IPS-18a (cell line): Measurements from ENCODE around the gene ACSL4.
"Not testable (repeated sequence)": the region's sequence is repeated elsewhere in the genome, so short reads cannot be mapped to it uniquely, and the experiment has no call there.

Experiments
- H3K27ac ChIP-seq: one replicate; pipeline ENCODE4 v1.5.1; 2013; ENCODE audit warnings: low read length
- H3K27me3 ChIP-seq: one replicate; pipeline ENCODE4 v1.6.1; 2013; ENCODE audit warnings: mild to moderate bottlenecking, low read length; ENCODE audit not compliant: control insufficient read depth, insufficient read depth
- H3K36me3 ChIP-seq: one replicate; pipeline ENCODE4 v1.6.1; 2013; ENCODE audit warnings: low read depth, low read length; ENCODE audit not compliant: control insufficient read depth
- H3K4me1 ChIP-seq: one replicate; pipeline ENCODE4 v1.6.1; 2013; ENCODE audit warnings: low read depth, low read length; ENCODE audit not compliant: control insufficient read depth
- H3K4me3 ChIP-seq: one replicate; pipeline ENCODE4 v1.5.1; 2013; ENCODE audit warnings: low read length
- H3K9ac ChIP-seq: one replicate; pipeline ENCODE4 v1.6.1; 2013; ENCODE audit warnings: mild to moderate bottlenecking, low read length, moderate library complexity
- H3K9me3 ChIP-seq: one replicate; pipeline ENCODE4 v1.6.1; 2013; ENCODE audit warnings: low read depth, low read length; ENCODE audit not compliant: control insufficient read depth

ACSL4 gene

DNA sequence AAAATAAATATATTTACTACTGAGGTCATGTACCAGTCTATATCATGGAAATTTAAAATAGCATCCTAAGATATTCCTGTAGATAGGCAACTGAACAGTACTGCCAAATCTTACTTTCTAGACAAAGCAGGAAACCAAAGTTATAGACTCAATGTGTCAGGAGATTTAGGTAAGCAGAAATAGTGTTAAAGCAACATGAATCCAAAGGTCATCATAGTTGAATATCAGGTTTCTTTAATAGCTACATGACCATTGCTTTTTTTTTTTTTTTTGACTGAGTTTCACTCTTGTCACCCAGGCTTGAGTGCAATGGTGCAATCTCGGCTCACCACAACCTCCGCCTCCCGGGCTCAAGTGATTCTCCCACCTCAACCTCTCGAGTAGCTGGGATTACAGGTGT, 20.2 kb upstream of the ACSL4 start:
- Histone ChIP-seq H3K9me3 (no peaks in the 10 kb centered on the region), H3K9ac (no peak overlapping the region), H3K36me3 (no peaks in the 10 kb centered on the region), H3K4me3 (no peak overlapping the region), H3K27ac (no peak overlapping the region), H3K4me1 (no peaks in the 10 kb centered on the region), H3K27me3 (no peaks in the 10 kb centered on the region)

DNA sequence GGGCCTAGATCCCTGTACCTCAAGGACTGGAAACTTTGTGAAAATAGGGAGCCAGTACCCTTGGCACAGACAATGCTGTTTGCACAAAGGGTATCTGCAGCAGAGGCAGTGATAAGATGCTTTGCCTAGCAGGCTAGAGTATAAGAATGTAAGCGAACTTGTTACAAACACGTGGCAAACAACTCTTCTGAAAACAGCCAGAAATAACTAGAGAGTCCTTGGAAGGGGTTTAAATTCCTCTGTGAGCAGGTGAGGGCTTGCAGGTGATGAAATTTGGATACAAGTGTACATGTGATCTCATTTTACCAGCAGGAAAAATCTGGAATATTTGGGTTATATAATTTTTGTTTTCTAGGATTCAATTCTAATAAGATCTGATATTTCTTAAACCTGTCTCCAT, 18.6 kb upstream of the ACSL4 start:
- Histone ChIP-seq H3K4me3 (no peak overlapping the region), H3K4me1 (no peaks in the 10 kb centered on the region), H3K9ac (no peak overlapping the region), H3K27me3 (no peaks in the 10 kb centered on the region), H3K27ac (no peak overlapping the region), H3K36me3 (no peaks in the 10 kb centered on the region), H3K9me3 (no peaks in the 10 kb centered on the region)

DNA sequence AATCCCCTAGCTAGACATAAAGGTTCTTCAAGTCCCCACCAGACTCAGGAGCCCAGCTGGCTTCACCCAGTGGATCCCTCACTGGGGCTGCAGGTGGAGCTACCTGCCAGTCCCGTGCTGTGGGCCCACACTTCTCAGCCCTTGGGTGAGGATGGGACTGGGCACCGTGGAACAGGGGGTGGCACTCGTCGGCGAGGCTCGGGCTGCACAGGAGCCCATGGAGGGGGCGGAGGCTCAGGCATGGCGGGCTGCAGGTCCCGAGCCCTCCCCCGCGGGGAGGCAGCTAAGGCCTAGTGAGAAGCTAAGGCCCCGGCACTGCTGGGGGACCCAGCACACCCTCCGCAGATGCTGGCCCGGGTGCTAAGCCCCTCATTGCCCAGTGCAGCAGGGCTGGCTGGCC, 16.1 kb upstream of the ACSL4 start:
- no peak overlapping the region for H3K4me3 ChIP-seq
- no peaks in the 10 kb centered on the region for H3K36me3 ChIP-seq
- H3K27ac ChIP-seq: no peak overlapping the region
- no peaks in the 10 kb centered on the region for H3K27me3 ChIP-seq
- no peaks in the 10 kb centered on the region for H3K9me3 ChIP-seq
- H3K4me1 ChIP-seq: no peaks in the 10 kb centered on the region
- no peak overlapping the region for H3K9ac ChIP-seq

DNA sequence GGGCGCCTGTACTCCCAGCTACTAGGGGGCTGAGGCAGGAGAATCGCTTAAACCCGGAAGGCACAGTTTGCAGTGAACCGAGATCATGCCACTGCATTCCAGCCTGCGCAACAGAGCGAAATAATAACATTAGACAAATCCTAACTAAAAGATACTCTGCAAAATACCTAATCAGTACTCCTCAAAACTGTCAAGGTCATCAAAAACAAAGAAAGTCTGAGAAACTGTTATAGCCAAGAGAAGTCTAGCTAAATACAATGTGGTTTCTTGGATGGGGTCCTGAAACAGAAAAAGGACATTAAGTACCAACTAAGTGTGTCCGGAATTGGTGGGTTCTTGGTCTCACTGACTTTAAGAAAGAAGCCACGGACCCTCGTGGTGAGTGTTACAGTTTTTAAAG, 14.6 kb upstream of the ACSL4 start:
- Histone ChIP-seq H3K27ac (no peak overlapping the region), H3K9me3 (no peaks in the 10 kb centered on the region), H3K4me3 (no peak overlapping the region), H3K36me3 (no peaks in the 10 kb centered on the region), H3K9ac (no peak overlapping the region), H3K4me1 (no peaks in the 10 kb centered on the region), H3K27me3 (no peaks in the 10 kb centered on the region)

DNA sequence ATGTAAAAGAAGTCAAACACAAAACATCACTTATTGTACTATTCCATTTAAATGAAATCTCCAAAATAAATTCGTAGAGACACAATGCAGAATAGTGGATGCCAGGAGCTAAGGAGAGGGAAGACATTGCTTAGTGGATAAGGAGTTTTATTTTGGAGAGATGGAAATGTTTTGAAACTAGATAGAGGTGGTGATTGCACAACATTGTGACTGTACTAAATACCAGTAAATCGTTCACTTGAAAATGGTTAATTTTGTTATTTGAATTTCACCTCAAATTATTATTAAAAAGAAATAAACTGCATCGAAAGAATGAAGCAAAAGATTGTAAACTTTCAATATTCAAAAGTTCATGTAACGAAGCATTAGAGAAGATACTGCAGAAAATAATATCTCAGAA, 9.7 kb upstream of the ACSL4 start:
- no peak overlapping the region for H3K27ac ChIP-seq
- H3K9me3 ChIP-seq: no peaks in the 10 kb centered on the region
- no peak overlapping the region for H3K4me3 ChIP-seq
- H3K36me3 ChIP-seq: no peaks in the 10 kb centered on the region
- H3K9ac ChIP-seq: no peak overlapping the region
- H3K4me1 ChIP-seq: no peaks in the 10 kb centered on the region
- no peaks in the 10 kb centered on the region for H3K27me3 ChIP-seq

DNA sequence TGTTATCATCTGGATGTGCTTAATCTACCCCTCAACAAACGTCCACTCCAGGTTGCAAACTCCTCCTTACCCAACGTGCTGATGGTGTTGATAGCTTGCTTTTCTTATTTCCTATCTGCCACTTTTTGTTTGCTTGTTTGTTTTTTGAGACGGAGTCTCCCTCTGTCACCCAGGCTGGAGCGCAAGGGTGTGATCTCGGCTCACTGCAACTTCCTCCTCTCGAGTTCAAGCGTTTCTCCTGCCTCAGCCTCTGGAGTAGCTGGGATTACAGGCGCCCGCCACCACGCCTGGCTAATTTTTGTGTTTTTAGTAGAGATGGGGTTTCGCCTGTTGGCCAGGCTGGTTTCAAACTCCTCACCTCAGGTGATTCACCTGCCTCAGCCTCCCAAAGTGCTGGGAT, 7.8 kb upstream of the ACSL4 start:
- H3K9me3 ChIP-seq, H3K27me3 ChIP-seq, H3K27ac ChIP-seq, H3K36me3 ChIP-seq, H3K9ac ChIP-seq, H3K4me1 ChIP-seq, H3K4me3 ChIP-seq: not testable (repeated sequence)

DNA sequence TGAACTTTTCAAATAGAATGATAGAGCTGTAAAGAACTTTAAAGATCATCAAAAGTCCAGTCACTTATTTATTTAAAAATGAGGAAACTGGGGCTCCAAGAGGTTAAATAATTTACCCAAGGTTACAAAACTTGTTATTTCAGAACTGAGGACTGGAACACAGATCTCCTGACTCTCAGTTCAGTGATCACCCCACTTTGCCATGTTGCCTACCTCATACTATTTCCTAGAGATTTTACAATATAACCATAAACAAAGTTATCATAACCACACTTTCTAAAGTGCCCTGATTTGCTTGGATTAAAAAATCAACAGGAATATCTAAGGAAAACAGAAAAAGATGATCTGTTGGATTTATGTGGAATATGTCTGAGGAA, 7.4 kb upstream of the ACSL4 start:
- Histone ChIP-seq H3K27me3 (no peaks in the 10 kb centered on the region), H3K4me1 (no peaks in the 10 kb centered on the region), H3K9me3 (no peaks in the 10 kb centered on the region), H3K9ac (no peak overlapping the region), H3K4me3 (no peak overlapping the region), H3K36me3 (no peaks in the 10 kb centered on the region), H3K27ac (no peak overlapping the region)

DNA sequence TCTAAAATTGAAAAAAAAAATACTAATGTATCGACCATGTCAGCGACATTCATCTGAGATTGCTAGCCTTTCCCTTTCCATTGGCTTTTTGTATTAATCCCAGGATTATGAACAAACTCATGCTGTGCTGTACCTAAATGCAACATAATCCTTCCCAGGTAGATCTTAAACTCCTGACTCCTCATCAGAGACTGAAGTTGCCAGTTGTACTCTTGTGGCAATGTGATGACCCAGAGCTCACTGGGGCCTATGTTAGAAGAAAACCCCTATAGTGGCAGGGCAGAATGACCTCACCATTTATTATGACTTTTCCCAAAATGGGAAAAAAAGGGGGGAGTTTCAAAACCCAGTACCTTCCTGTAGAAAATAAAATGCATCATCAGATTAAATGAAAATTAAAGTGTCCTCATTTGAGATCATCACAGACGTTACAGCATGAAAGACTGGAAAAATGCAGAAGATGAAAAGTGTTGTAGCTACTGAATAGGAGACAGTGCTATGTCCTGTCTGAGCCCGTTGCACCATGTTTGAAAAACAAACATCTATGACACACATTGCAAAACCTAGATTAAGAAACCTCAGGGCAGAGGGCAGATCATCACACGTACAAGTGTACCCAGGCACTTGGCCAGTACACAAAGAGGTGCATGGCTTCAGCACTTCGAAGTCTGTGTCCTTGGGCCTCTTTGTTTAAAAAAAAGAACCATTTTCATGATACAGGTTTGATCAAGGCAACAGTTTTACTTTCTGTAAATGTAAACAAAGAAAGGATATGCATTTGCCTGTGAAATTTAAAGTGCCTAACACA, 6.8 kb upstream of the ACSL4 start:
- Histone ChIP-seq H3K9ac (no peak overlapping the region), H3K4me1 (no peaks in the 10 kb centered on the region), H3K36me3 (no peaks in the 10 kb centered on the region), H3K27me3 (peaks cover 4% of the 10 kb centered on the region), H3K4me3 (no peak overlapping the region), H3K9me3 (no peaks in the 10 kb centered on the region), H3K27ac (no peak overlapping the region)

DNA sequence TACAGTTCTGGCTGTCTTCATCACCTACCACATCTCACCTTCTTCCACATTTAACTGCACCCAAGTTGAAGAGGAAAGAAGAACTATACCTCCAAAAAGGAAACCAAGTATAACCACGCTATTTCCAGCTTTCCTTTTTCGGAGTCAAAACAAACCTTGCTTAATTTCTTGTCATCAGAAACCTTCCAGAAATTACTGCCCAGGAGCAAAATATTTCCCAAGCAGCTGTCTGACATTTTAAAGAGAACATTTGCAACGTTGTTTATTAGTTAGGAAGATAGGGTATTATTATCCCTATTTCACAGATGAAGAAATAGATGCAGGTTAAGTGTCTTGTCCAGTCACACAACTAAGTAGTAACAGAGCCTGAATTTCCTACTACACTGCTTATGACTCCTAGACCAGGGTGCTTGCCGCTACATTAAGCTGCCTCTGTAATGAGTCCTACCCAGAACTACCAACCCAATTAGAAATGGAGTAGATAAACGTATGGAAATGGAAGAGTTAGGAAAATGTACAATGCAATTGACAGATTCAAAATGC, 2.2 kb upstream of the ACSL4 start:
- Histone ChIP-seq H3K4me1 (peaks cover 11% of the 10 kb centered on the region), H3K27me3 (peaks cover 10% of the 10 kb centered on the region), H3K9me3 (no peaks in the 10 kb centered on the region), H3K9ac (no peak overlapping the region), H3K36me3 (no peaks in the 10 kb centered on the region), H3K4me3 (no peak overlapping the region), H3K27ac (no peak overlapping the region)

DNA sequence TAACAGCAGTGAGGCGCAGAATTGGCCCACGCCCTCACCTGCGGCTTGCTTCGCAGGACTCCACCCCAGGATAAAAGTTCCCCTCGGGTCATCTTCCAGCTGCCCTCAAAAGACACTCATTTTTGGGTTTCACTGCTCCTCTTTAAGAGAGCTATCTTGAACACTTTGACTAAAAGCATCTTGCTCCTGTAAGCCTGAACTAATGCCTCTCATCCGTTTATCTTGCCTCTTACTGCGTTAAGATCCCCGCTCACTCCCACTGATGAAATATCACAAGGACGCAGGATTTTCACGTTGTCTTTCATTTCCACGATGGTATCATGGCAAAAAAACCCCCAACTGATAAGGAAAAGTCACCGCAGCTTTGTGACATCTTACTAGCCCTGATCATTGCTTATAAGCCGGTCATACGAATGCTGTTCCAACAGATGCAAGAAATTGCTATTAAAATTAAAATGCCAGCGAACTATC, 591 bp upstream of the ACSL4 start:
- H3K9ac ChIP-seq: peak overlapping the region; percentile 26
- peak overlapping the region; percentile 95 for H3K4me3 ChIP-seq
- H3K9me3 ChIP-seq: no peaks in the 10 kb centered on the region
- H3K27me3 ChIP-seq: peaks cover 10% of the 10 kb centered on the region
- no peaks in the 10 kb centered on the region for H3K36me3 ChIP-seq
- no peak overlapping the region for H3K27ac ChIP-seq
- H3K4me1 ChIP-seq: peaks cover 11% of the 10 kb centered on the region

DNA sequence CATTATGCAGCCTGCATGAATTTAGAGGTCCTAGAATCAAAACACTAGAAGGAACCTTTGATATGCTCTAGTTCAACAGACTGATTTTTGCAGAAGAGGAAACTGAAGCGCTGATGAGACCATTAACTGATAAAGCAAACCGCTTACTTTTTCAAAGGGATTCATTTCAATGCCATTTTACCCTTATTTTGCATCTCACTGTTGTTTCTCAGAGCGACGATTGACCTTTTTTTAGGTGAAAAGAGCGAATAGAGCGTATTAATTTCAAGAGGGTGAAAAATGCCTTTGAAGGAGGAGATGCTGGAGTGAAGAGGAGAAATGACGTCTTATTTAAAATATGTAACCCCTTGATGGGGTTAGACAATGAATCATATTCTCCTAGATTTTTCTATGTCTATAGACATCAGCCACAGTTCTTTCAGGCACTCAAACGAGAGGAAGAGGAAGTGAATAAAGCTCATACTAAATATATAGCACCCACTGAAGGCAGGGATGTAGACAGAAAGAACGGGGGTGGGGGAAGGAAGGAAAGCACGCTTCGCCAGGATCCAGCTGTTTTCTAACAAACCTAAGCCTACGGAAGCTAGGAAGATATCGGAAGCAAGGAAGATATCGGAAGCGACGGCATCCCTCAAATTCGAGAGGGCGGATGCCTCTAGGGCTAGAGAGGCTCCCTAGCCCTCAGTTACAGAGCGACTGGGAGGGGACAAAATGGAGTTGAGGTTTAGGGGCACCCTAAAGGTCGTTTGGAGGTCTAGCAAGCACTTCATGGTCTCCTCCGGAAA, 848 bp downstream of the ACSL4 start:
- Histone ChIP-seq H3K4me1 (peaks cover 25% of the 10 kb centered on the region), H3K27me3 (peaks cover 10% of the 10 kb centered on the region), H3K9me3 (no peaks in the 10 kb centered on the region), H3K36me3 (no peaks in the 10 kb centered on the region), H3K9ac (peak overlapping the region; percentile 95), H3K4me3 (peak overlapping the region; percentile 95), H3K27ac (peak overlapping the region; percentile 90)
